Measurements from ENCODE around the gene TUFT1. TPM values are rescaled to one million over a fixed set of nuclear protein-coding genes. Genes with fewer than 3 reads are reported as not detected.

TUFT1 gene
- total and polyA plus RNA-seq, 2 of the 13 experiments (the other 11 are each of a cell fraction or from before 2014, with no cell fraction given) = 6.4 to 7.3 TPM

GRCh38 chr1:151611832-151612500, 71.9 kb downstream of the TUFT1 start, which contains the start of gene SNX27 (continued):
- no peak for TF ChIP-seq ZBTB40 (IDR thresholded peaks at IDR 0.05)
- TF ChIP-seq ZBTB40 (CRISPR knock-in tag; IDR thresholded peaks at IDR 0.05) = no peak; the same call in 1 of the 2 replicates
- TF ChIP-seq SIX1 (CRISPR knock-in tag; IDR thresholded peaks at IDR 0.05; ENCODE audit: borderline replicate concordance) = peak; percentile 14; the same call in 1 of the 2 replicates
- no peak for TF ChIP-seq ZNF644 (CRISPR knock-in tag; IDR thresholded peaks at IDR 0.05; ENCODE audit: low read depth)
- 0 out of 2 replicates have a peak, but pooled peaks have one; percentile 62 for TF ChIP-seq ZSCAN31 (CRISPR knock-in tag; IDR thresholded peaks at IDR 0.05; ENCODE audit: low read depth)
- TF ChIP-seq, protein P1, sequence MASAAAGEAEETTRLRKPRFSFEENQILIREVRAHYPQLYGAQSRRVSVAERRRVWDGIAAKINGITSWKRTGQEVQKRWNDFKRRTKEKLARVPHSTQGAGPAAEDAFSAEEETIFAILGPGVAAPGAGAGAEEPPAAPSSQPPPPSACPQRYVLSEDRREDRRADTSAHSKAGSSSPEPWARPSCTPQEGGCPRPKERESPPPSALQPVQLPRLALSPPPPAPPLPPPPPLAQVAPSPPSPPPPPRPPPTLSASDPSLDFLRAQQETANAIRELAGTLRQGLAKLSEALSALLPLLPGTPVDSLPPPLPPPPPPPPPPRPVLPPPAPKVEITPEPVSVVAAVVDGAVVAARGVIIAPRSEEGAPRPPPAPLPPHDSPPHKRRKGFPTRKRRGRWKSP (CRISPR knock-in tag; IDR thresholded peaks at IDR 0.05) = peak; percentile 48
- no peak for TF ChIP-seq CBX2 (IDR thresholded peaks at IDR 0.05; ENCODE audit: low read depth, low read length)
- TF ChIP-seq CBX2 (CRISPR knock-in tag; IDR thresholded peaks at IDR 0.05; ENCODE audit: low read depth) = no peak
- no peak for TF ChIP-seq MTF2 (CRISPR knock-in tag; IDR thresholded peaks at IDR 0.05; ENCODE audit: borderline replicate concordance)
- TF ChIP-seq ZNF343 (CRISPR knock-in tag; IDR thresholded peaks at IDR 0.05) = peak; percentile 99
- TF ChIP-seq, protein P2, sequence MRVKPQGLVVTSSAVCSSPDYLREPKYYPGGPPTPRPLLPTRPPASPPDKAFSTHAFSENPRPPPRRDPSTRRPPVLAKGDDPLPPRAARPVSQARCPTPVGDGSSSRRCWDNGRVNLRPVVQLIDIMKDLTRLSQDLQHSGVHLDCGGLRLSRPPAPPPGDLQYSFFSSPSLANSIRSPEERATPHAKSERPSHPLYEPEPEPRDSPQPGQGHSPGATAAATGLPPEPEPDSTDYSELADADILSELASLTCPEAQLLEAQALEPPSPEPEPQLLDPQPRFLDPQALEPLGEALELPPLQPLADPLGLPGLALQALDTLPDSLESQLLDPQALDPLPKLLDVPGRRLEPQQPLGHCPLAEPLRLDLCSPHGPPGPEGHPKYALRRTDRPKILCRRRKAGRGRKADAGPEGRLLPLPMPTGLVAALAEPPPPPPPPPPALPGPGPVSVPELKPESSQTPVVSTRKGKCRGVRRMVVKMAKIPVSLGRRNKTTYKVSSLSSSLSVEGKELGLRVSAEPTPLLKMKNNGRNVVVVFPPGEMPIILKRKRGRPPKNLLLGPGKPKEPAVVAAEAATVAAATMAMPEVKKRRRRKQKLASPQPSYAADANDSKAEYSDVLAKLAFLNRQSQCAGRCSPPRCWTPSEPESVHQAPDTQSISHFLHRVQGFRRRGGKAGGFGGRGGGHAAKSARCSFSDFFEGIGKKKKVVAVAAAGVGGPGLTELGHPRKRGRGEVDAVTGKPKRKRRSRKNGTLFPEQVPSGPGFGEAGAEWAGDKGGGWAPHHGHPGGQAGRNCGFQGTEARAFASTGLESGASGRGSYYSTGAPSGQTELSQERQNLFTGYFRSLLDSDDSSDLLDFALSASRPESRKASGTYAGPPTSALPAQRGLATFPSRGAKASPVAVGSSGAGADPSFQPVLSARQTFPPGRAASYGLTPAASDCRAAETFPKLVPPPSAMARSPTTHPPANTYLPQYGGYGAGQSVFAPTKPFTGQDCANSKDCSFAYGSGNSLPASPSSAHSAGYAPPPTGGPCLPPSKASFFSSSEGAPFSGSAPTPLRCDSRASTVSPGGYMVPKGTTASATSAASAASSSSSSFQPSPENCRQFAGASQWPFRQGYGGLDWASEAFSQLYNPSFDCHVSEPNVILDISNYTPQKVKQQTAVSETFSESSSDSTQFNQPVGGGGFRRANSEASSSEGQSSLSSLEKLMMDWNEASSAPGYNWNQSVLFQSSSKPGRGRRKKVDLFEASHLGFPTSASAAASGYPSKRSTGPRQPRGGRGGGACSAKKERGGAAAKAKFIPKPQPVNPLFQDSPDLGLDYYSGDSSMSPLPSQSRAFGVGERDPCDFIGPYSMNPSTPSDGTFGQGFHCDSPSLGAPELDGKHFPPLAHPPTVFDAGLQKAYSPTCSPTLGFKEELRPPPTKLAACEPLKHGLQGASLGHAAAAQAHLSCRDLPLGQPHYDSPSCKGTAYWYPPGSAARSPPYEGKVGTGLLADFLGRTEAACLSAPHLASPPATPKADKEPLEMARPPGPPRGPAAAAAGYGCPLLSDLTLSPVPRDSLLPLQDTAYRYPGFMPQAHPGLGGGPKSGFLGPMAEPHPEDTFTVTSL (CRISPR knock-in tag; IDR thresholded peaks at IDR 0.05; ENCODE audit: borderline replicate concordance) = no peak
- TF ChIP-seq EED (CRISPR knock-in tag; IDR thresholded peaks at IDR 0.05) = 0 out of 2 replicates have a peak, but pooled peaks have one; percentile 72
- no peak for TF ChIP-seq ZFP90 (CRISPR knock-in tag; IDR thresholded peaks at IDR 0.05; ENCODE audit: borderline replicate concordance)
